Kidney (tissue), 14 donors: ENCODE data around the gene LMCD1. TPM values are rescaled to one million over a fixed set of nuclear protein-coding genes. Genes with fewer than 3 reads are reported as not detected.
A peak's percentile ranks its signal among the peaks of the same experiment; 100 is the strongest.

Source experiments
- DNase-seq, 5 donors: peaks; one replicate each; pipeline ENCODE4 v3.0.0-alpha.2; 2013 to 2020
- FAIRE-seq: peaks from 2 replicates; lab custom pipeline; 2012; peaks lifted over from hg19 to GRCh38; lab: Jason Lieb, UNC
- H3K27ac ChIP-seq, 2 donors: one replicate each; pipeline ENCODE4 v1.7.0; 2013; ENCODE audit warnings: low read depth in 2 of 2, low read length in 2 of 2, inconsistent platforms in 1 of 2
- H3K27me3 ChIP-seq: one replicate; pipeline ENCODE4 v1.7.1; 2013; ENCODE audit warnings: low read length, inconsistent platforms; ENCODE audit not compliant: control insufficient read depth, insufficient read depth
- H3K36me3 ChIP-seq, 3 donors: one replicate each; pipeline versions ENCODE4 v1.7.0 to v1.7.1; 2013; ENCODE audit warnings: low read length in 3 of 3, control low read depth in 1 of 3, inconsistent platforms in 1 of 3; ENCODE audit not compliant: insufficient read depth in 3 of 3, control insufficient read depth in 2 of 3
- H3K4me1 ChIP-seq, 3 donors: one replicate each; pipeline versions ENCODE4 v1.7.0 to v1.7.1; 2013; ENCODE audit warnings: low read length in 3 of 3, inconsistent platforms in 1 of 3, low read depth in 1 of 3; ENCODE audit not compliant: control insufficient read depth in 2 of 3, insufficient read depth in 2 of 3
- H3K4me3 ChIP-seq, 3 donors: one replicate each; pipeline versions ENCODE4 v1.7.0 to v1.8.1; 2013; ENCODE audit warnings: low read length in 3 of 3, control low read depth in 1 of 3, inconsistent platforms in 1 of 3
- H3K9ac ChIP-seq, 3 donors: one replicate each; pipeline versions ENCODE4 v1.7.0 to v1.7.1; 2013; ENCODE audit warnings: low read length in 3 of 3, control low read depth in 1 of 3, inconsistent platforms in 1 of 3
- H3K9me3 ChIP-seq, 3 donors: one replicate each; pipeline versions ENCODE4 v1.7.0 to v1.7.1; 2013; ENCODE audit warnings: low read length in 3 of 3, control low read depth in 1 of 3, inconsistent platforms in 1 of 3; ENCODE audit not compliant: control insufficient read depth in 2 of 3, insufficient read depth in 1 of 3
- CTCF ChIP-seq: IDR thresholded peaks from 3 replicates; pipeline ENCODE4 v1.5.1; 2012; ENCODE audit warnings: mild to moderate bottlenecking, moderate library complexity, borderline replicate concordance; ENCODE audit not compliant: insufficient read depth; ENCODE audit errors: extremely low read depth
- intact Hi-C: fragments of 100-400 bp; cut with DNase I; formaldehyde crosslinking; loops from one replicate; pipeline ENCODE4 v1.11.1; 2022
- polyA plus RNA-seq: library from polyadenylated mRNA; stranded (reverse); fragments of 350-450 nt; fragmentation: Illumina TruSeq; extraction: RNeasy Lipid Tissue Mini Kit (QIAGEN cat#74804); gene quantifications from one replicate; pipeline ENCODE4 v1.2.3, GENCODE V29; 2014; ENCODE audit warnings: low read depth, low replicate concordance; ENCODE audit not compliant: insufficient read depth
- total RNA-seq: library from RNA; stranded (reverse); fragmentation: NEBNext Ultra II Directional; extraction: Animal tissue kit (Norgen Biotek cat#: 25700); gene quantifications from one replicate; pipeline ENCODE4 v1.2.1, GENCODE V29; 2021
- donor health status: control.
- donor health status: control.
- donor health status: control.
- donor health status: control.
- donor health status: control.
- donor health status: DM: yes; HTN: yes; CAD: no.
- donor health status: Normal renal cell carcinoma (clear cell type).

LMCD1 gene
- total and polyA plus RNA-seq, 2 donors from 2014 or later = 24.3 to 65.4 TPM

GRCh38 chr3:8538223-8538622, 36.6 kb downstream of the LMCD1 start:
- no peak overlapping the region for H3K4me3 ChIP-seq
- intact Hi-C loops = no loop called here
- no peak overlapping the region for H3K27ac ChIP-seq
- FAIRE-seq (no peak), DNase-seq (no peak)
- peaks cover 0 to 4% (median 0%) of the 10 kb centered on the region in 3 donors for H3K4me1 ChIP-seq
- H3K36me3 ChIP-seq = peaks cover 0 to 18% (median 18%) of the 10 kb centered on the region in 3 donors
- no peak overlapping the region for H3K9ac ChIP-seq
- no peak for TF ChIP-seq CTCF
- no peaks in the 10 kb centered on the region for H3K27me3 ChIP-seq
- no peaks in the 10 kb centered on the region for H3K9me3 ChIP-seq

GRCh38 chr3:8538913-8539312, 37.3 kb downstream of the LMCD1 start:
- Histone ChIP-seq H3K4me1 (peaks cover 0 to 4% (median 0%) of the 10 kb centered on the region in 3 donors), H3K9me3 (no peaks in the 10 kb centered on the region), H3K27me3 (no peaks in the 10 kb centered on the region), H3K36me3 (peaks cover 0 to 21% (median 19%) of the 10 kb centered on the region in 3 donors), H3K27ac (no peak overlapping the region), H3K4me3 (no peak overlapping the region), H3K9ac (no peak overlapping the region)
- FAIRE-seq (no peak), DNase-seq (no peak)
- TF ChIP-seq CTCF = no peak
- intact Hi-C loops = no loop called here

- no peak overlapping the region for H3K4me3 ChIP-seq
- peaks cover 0 to 4% (median 0%) of the 10 kb centered on the region in 3 donors for H3K4me1 ChIP-seq
- peak in 2 of 5 donors; percentile 17 to 31 for DNase-seq
- no peak overlapping the region for H3K27ac ChIP-seq
- intact Hi-C loops = no loop called here
- no peak for TF ChIP-seq CTCF
- H3K9ac ChIP-seq = no peak overlapping the region
- H3K9me3 ChIP-seq = no peaks in the 10 kb centered on the region
- no peak for FAIRE-seq
- peaks cover 0 to 23% (median 22%) of the 10 kb centered on the region in 3 donors for H3K36me3 ChIP-seq
- no peaks in the 10 kb centered on the region for H3K27me3 ChIP-seq
These were observed 37.8 kb downstream of the LMCD1 start for GRCh38 chr3:8539419-8539818.

GRCh38 chr3:8540456-8540855, 38.8 kb downstream of the LMCD1 start:
- peaks cover 0 to 23% (median 22%) of the 10 kb centered on the region in 3 donors for H3K36me3 ChIP-seq
- intact Hi-C loops = no loop called here
- no peak overlapping the region for H3K9ac ChIP-seq
- H3K4me3 ChIP-seq = no peak overlapping the region
- H3K27ac ChIP-seq = no peak overlapping the region
- FAIRE-seq (no peak), DNase-seq (peak in 1 of 5 donors; percentile 42)
- no peak for TF ChIP-seq CTCF
- no peaks in the 10 kb centered on the region for H3K9me3 ChIP-seq
- H3K4me1 ChIP-seq = peaks cover 0 to 2% (median 0%) of the 10 kb centered on the region in 3 donors
- H3K27me3 ChIP-seq = no peaks in the 10 kb centered on the region
